H1 (cell line): ENCODE results near the gene NAT10. TPM values are rescaled to one million over a fixed set of nuclear protein-coding genes. Genes with fewer than 3 reads are reported as not detected.

ENCODE experiments used
- CTCF ChIA-PET: fragments of 300-600 bp; sonication (Branson Sonifier 250); formaldehyde crosslinking; loops from one replicate; lab custom pipeline; 2021; ENCODE audit not compliant: partially characterized antibody; lab: Charles Lee
- POLR2A ChIA-PET: fragments of 300-600 bp; sonication (Branson Sonifier 250); formaldehyde crosslinking; loops from one replicate; lab custom pipeline; 2021; ENCODE audit warnings: inconsistent platforms; ENCODE audit not compliant: partially characterized antibody; lab: Charles Lee
- DNase-seq, 2 experiments: peaks; one replicate each; pipeline versions ENCODE4 v3.0.0 to v3.0.0-alpha.2; 2010 to 2022; ENCODE audit warnings: low spot score in 2 of 2, low read depth in 1 of 2, mixed read lengths in 1 of 2
- FAIRE-seq: peaks from 2 replicates; lab custom pipeline; 2011; peaks lifted over from hg19 to GRCh38; lab: Jason Lieb, UNC
- H2AFZ ChIP-seq: 2 replicates; pipeline ENCODE4 v1.8.1; 2012; ENCODE audit warnings: low read length, inconsistent platforms
- H2AK5ac ChIP-seq: 2 replicates; pipeline ENCODE4 v1.6.1; 2013; ENCODE audit warnings: low read depth, low read length
- H2BK120ac ChIP-seq: replicated peaks from 2 replicates; pipeline ENCODE3; 2013; ENCODE audit warnings: low read depth, low read length, inconsistent platforms
- H2BK12ac ChIP-seq: 2 replicates; pipeline ENCODE4 v1.6.1; 2013; ENCODE audit warnings: low read depth, low read length
- H2BK15ac ChIP-seq: 2 replicates; pipeline ENCODE4 v1.6.1; 2013; ENCODE audit warnings: low read length
- H2BK20ac ChIP-seq: 2 replicates; pipeline ENCODE4 v1.6.1; 2013; ENCODE audit warnings: low read length
- H2BK5ac ChIP-seq: 2 replicates; pipeline ENCODE4 v1.6.1; 2013; ENCODE audit warnings: low read depth, low read length
- H3K14ac ChIP-seq: 2 replicates; pipeline ENCODE4 v1.6.1; 2013; ENCODE audit warnings: inconsistent platforms; ENCODE audit not compliant: insufficient read length
- H3K18ac ChIP-seq: 2 replicates; pipeline ENCODE4 v1.6.1; 2013; ENCODE audit warnings: low read length; ENCODE audit errors: extremely low read depth
- H3K23ac ChIP-seq: 2 replicates; pipeline ENCODE4 v1.6.1; 2013; ENCODE audit warnings: inconsistent platforms; ENCODE audit not compliant: insufficient read length
- H3K23me2 ChIP-seq: 2 replicates; pipeline ENCODE4 v1.6.1; 2013; ENCODE audit warnings: low read depth, low read length
- H3K27ac ChIP-seq: 2 replicates; pipeline ENCODE4 v1.6.1; 2011; ENCODE audit warnings: low read depth, low read length, inconsistent platforms
- H3K27me3 ChIP-seq, 4 experiments: replicated peaks in 1 of 4; 1 replicate in 1 of 4; 2 replicates in 3 of 4; pipeline versions ENCODE4 v1.6.1 to v1.8.1; 2011 to 2013; ENCODE audit warnings: low read length in 3 of 4, mild to moderate bottlenecking in 3 of 4, inconsistent platforms in 2 of 4, mixed read lengths in 2 of 4, moderate library complexity in 1 of 4; ENCODE audit not compliant: control insufficient read depth in 3 of 4, insufficient read depth in 3 of 4; ENCODE audit errors: extremely low read depth in 1 of 4
- H3K36me3 ChIP-seq, 4 experiments: 2 replicates each; pipeline versions ENCODE4 v1.6.1 to v1.8.1; 2011 to 2013; ENCODE audit warnings: mild to moderate bottlenecking in 4 of 4, low read length in 3 of 4, moderate library complexity in 2 of 4, control low read depth in 1 of 4, inconsistent platforms in 1 of 4; ENCODE audit not compliant: insufficient read depth in 4 of 4, control insufficient read depth in 2 of 4
- H3K4ac ChIP-seq: replicated peaks from 2 replicates; pipeline ENCODE3; 2013; ENCODE audit warnings: low read length, low read depth, mixed read lengths, inconsistent platforms; ENCODE audit not compliant: insufficient read length
- H3K4me1 ChIP-seq, 4 experiments: replicated peaks in 1 of 4; 1 replicate in 1 of 4; 2 replicates in 3 of 4; pipeline versions ENCODE4 v1.6.1 to v1.8.1; 2011 to 2013; ENCODE audit warnings: low read length in 3 of 4, inconsistent platforms in 2 of 4, mixed read lengths in 1 of 4; ENCODE audit not compliant: insufficient read depth in 4 of 4, control insufficient read depth in 3 of 4
- H3K4me2 ChIP-seq, 2 experiments: 2 replicates each; pipeline versions ENCODE4 v1.6.1 to v1.8.1; 2011 to 2013; ENCODE audit warnings: low read depth in 2 of 2, low read length in 2 of 2, control low read depth in 1 of 2, inconsistent platforms in 1 of 2, mild to moderate bottlenecking in 1 of 2; ENCODE audit not compliant: insufficient read depth in 1 of 2
- H3K4me3 ChIP-seq, 4 experiments: fragments of 200-600, 300-600 bp in 1 of 4; sonication (generic), shearing (Covaris generic), sonication (Bioruptor Twin) in 1 of 4; 2 replicates each; pipeline versions ENCODE4 v1.5.1 to v1.8.1; 2011 to 2016; ENCODE audit warnings: low read length in 4 of 4, low read depth in 3 of 4, control low read depth in 2 of 4, inconsistent platforms in 2 of 4, mild to moderate bottlenecking in 2 of 4, mixed read lengths in 1 of 4, moderate library complexity in 1 of 4; ENCODE audit not compliant: insufficient read depth in 2 of 4; ENCODE audit errors: extremely low read depth in 1 of 4
- H3K56ac ChIP-seq: replicated peaks from 2 replicates; pipeline ENCODE3; 2013; ENCODE audit warnings: low read depth, mild to moderate bottlenecking, mixed read lengths, low read length, inconsistent platforms; ENCODE audit not compliant: insufficient read length
- H3K79me1 ChIP-seq: 2 replicates; pipeline ENCODE4 v1.6.1; 2013; ENCODE audit warnings: low read depth, low read length, control low read depth
- H3K79me2 ChIP-seq, 2 experiments: 2 replicates each; pipeline versions ENCODE4 v1.6.1 to v1.8.1; 2012 to 2013; ENCODE audit warnings: low read length in 2 of 2, mild to moderate bottlenecking in 2 of 2, inconsistent platforms in 1 of 2; ENCODE audit not compliant: insufficient read depth in 2 of 2, control insufficient read depth in 1 of 2
- H3K9ac ChIP-seq, 4 experiments: replicated peaks in 1 of 4; 1 replicate in 1 of 4; 2 replicates in 3 of 4; pipeline versions ENCODE4 v1.6.1 to v1.8.1; 2011 to 2013; ENCODE audit warnings: low read depth in 3 of 4, low read length in 3 of 4, control low read depth in 2 of 4, mild to moderate bottlenecking in 2 of 4, moderate library complexity in 2 of 4, inconsistent platforms in 1 of 4; ENCODE audit errors: extremely low read depth in 1 of 4
- H3K9me3 ChIP-seq, 2 experiments: 2 replicates each; pipeline versions ENCODE4 v1.6.1 to v1.8.1; 2012 to 2013; ENCODE audit warnings: mild to moderate bottlenecking in 2 of 2, moderate library complexity in 2 of 2, control low read depth in 1 of 2, inconsistent platforms in 1 of 2, low read depth in 1 of 2, low read length in 1 of 2, mixed read lengths in 1 of 2; ENCODE audit not compliant: insufficient read depth in 2 of 2
- H4K20me1 ChIP-seq, 2 experiments: replicated peaks in 1 of 2; 2 replicates each; pipeline versions ENCODE3 to v1.8.1; 2011 to 2013; ENCODE audit warnings: inconsistent platforms in 2 of 2, low read length in 2 of 2, mild to moderate bottlenecking in 1 of 2; ENCODE audit not compliant: insufficient read depth in 2 of 2, control insufficient read depth in 1 of 2
- H4K5ac ChIP-seq: 2 replicates; pipeline ENCODE4 v1.6.1; 2013; ENCODE audit warnings: low read length, low read depth, mixed read lengths, inconsistent platforms; ENCODE audit not compliant: insufficient read length
- H4K8ac ChIP-seq: 2 replicates; pipeline ENCODE4 v1.8.0; 2013; ENCODE audit warnings: mild to moderate bottlenecking, moderate library complexity, low read length, inconsistent platforms; ENCODE audit not compliant: insufficient read depth; ENCODE audit errors: extremely low read depth
- H4K91ac ChIP-seq: replicated peaks from 2 replicates; pipeline ENCODE3; 2013; ENCODE audit warnings: low read length, mixed read lengths, inconsistent platforms; ENCODE audit not compliant: insufficient read length
- HDAC6 ChIP-seq: IDR thresholded peaks from one replicate; pipeline ENCODE4 v1.7.1; 2012; ENCODE audit warnings: low read depth, mild to moderate bottlenecking, inconsistent platforms, low read length, moderate library complexity
- WGBS, 2 experiments: shearing (Covaris generic) in 1 of 2; methylation state at CpG; one replicate each; pipeline versions ENCODE4 v1.1.6 to v1.1.7; 2013 to 2015; ENCODE audit warnings: low lambda C conversion rate in 2 of 2, mixed read lengths in 2 of 2, inconsistent platforms in 1 of 2, low coverage in 1 of 2, missing lambda C conversion rate in 1 of 2; ENCODE audit not compliant: insufficient replicate concordance in 2 of 2, insufficient coverage in 1 of 2, insufficient read length in 1 of 2; ENCODE audit errors: extremely low coverage in 1 of 2, missing lambda C conversion rate in 1 of 2; 5-methylcytosine and 5-hydroxymethylcytosine counted together
- polyA plus RNA-seq, 7 experiments: library from polyadenylated mRNA; depleted of rRNA in 3 of 7; stranded (reverse) in 5 of 7; unstranded in 2 of 7; fragments of >200 nt in 5 of 7; fragments of 200-250 nt in 2 of 7; gene quantifications; 1 replicate in 5 of 7; 2 replicates in 1 of 7; 4 replicates in 1 of 7; pipeline versions ENCODE4 v1.2.1 to v1.2.3, GENCODE V29; 2011 to 2013; ENCODE audit warnings: missing spikeins in 2 of 7, mixed read lengths in 2 of 7
- total RNA-seq: library from RNA; stranded (reverse); fragmentation: NEBNext Ultra II Directional; extraction: Animal tissue kit (Norgen Biotek cat#: 25700); gene quantifications from 2 replicates; pipeline ENCODE4 v1.2.1, GENCODE V29; 2021

Gene NAT10
- total and polyA plus RNA-seq, 2 of the 8 experiments (the other 6 are each of a cell fraction or from before 2014, with no cell fraction given), result 66.3 to 89.6 TPM

GRCh38 chr11:34160791-34161190, 55.4 kb downstream of the NAT10 start:
- H3K79me1 ChIP-seq, result no peaks in the 10 kb centered on the region
- H3K9me3 ChIP-seq, result no peaks in the 10 kb centered on the region
- H2BK15ac ChIP-seq, result no peak overlapping the region
- no peak overlapping the region for H3K56ac ChIP-seq
- H3K27me3 ChIP-seq, result no peaks in the 10 kb centered on the region
- H3K4me1 ChIP-seq, result no peaks in the 10 kb centered on the region
- H3K23ac ChIP-seq, result no peak overlapping the region
- TF ChIP-seq HDAC6, result no peak
- TF ChIP-seq, all 59 proteins: peak for 0
- Histone ChIP-seq H4K5ac (no peak overlapping the region), H3K4ac (no peak overlapping the region), H3K36me3 (no peaks in the 10 kb centered on the region), H4K91ac (no peak overlapping the region), H2AK5ac (no peak overlapping the region), H2BK20ac (no peak overlapping the region), H2BK120ac (no peak overlapping the region), H3K14ac (no peak overlapping the region), H2BK12ac (no peak overlapping the region), H3K18ac (no peak overlapping the region), H3K79me2 (no peaks in the 10 kb centered on the region), H2AFZ (no peak overlapping the region), H4K20me1 (peaks cover 0 to 17% of the 10 kb centered on the region in 2 experiments), H3K27ac (no peak overlapping the region), H3K4me2 (no peak overlapping the region), H4K8ac (no peak overlapping the region), H3K23me2 (no peaks in the 10 kb centered on the region), H3K9ac (no peak overlapping the region), H2BK5ac (no peak overlapping the region), H3K4me3 (no peak overlapping the region)
- 92% methylated on average over 16 of the region's 18 CpGs; no CpG with 5 or more reads in 1 of the 2 experiments for WGBS, 2 experiments
- CTCF ChIA-PET, result interaction anchor here (0.6 to 11.3 kb wide), 6 partner anchors 8 to 351 kb away, joined by 4 to 89 read pairs (median 5); no protein-coding TSS in a partner anchor
- DNase-seq (no peak), FAIRE-seq (no peak)
- POLR2A ChIA-PET, result no interaction called here
